Activated T-cell treated with anti-CD3 and anti-CD28 coated beads, Interleukin-2, amount 50 U/mL, for 1 hour (primary cell): ENCODE data around the gene PSMA8.
A peak's percentile ranks its signal among the peaks of the same experiment; 100 is the strongest.
"Not testable (repeated sequence)": the region's sequence is repeated elsewhere in the genome, so short reads cannot be mapped to it uniquely, and the experiment has no call there.

ENCODE experiments used
- DNase-seq: peaks from one replicate; pipeline ENCODE4 v3.0.0-alpha.2; 2020

PSMA8 gene

GRCh38 chr18:26176134-26176533 is 42.5 kb downstream of the PSMA8 start:
- no peak for DNase-seq

GRCh38 chr18:26181343-26181826 is 47.7 kb downstream of the PSMA8 start:
- no peak for DNase-seq

GRCh38 chr18:26183395-26184112 is 49.9 kb downstream of the PSMA8 start:
- no peak for DNase-seq

- DNase-seq, result no peak
These were observed 51.6 kb downstream of the PSMA8 start for GRCh38 chr18:26185267-26185666.

GRCh38 chr18:26190506-26190905 is 56.8 kb downstream of the PSMA8 start:
- peak; percentile 40 for DNase-seq

GRCh38 chr18:26192233-26192632 is 58.6 kb downstream of the PSMA8 start:
- no peak for DNase-seq

GRCh38 chr18:26196605-26197004 is 62.9 kb downstream of the PSMA8 start:
- no peak for DNase-seq

GRCh38 chr18:26202001-26202400 is 68.3 kb downstream of the PSMA8 start:
- DNase-seq, result not testable (repeated sequence)

- no peak for DNase-seq
These were observed 71.6 kb downstream of the PSMA8 start for GRCh38 chr18:26205318-26205717.

GRCh38 chr18:26206488-26206887 is 72.8 kb downstream of the PSMA8 start:
- no peak for DNase-seq

GRCh38 chr18:26207937-26208336 is 74.3 kb downstream of the PSMA8 start:
- DNase-seq, result no peak

GRCh38 chr18:26208977-26209376 is 75.3 kb downstream of the PSMA8 start:
- no peak for DNase-seq

- no peak for DNase-seq
These were observed 76.5 kb downstream of the PSMA8 start for GRCh38 chr18:26210147-26210546.

- peak; percentile 41 for DNase-seq
These were observed 81.7 kb downstream of the PSMA8 start for GRCh38 chr18:26215247-26215970.

- DNase-seq, result no peak
These were observed 91.5 kb downstream of the PSMA8 start for GRCh38 chr18:26225022-26225693.

GRCh38 chr18:26225915-26226228 is 92.2 kb downstream of the PSMA8 start:
- no peak for DNase-seq

- DNase-seq, result peak; percentile 97
These were observed 92.8 kb downstream of the PSMA8 start, which contains the start of gene TAF4B for GRCh38 chr18:26226229-26227050. TAF4B (plus strand) TSS chr18:26226445; CDS start chr18:26226934, 489 bp downstream.

- DNase-seq, result no peak
These were observed 93.5 kb downstream of the PSMA8 start for GRCh38 chr18:26227051-26227670.

- DNase-seq, result no peak
These were observed 95.0 kb downstream of the PSMA8 start for GRCh38 chr18:26228562-26229260.

- no peak for DNase-seq
These were observed 96.8 kb downstream of the PSMA8 start for GRCh38 chr18:26230497-26230896.

GRCh38 chr18:26233208-26233607 is 99.5 kb downstream of the PSMA8 start:
- DNase-seq, result no peak

GRCh38 chr18:26237363-26237762 is 103.7 kb downstream of the PSMA8 start:
- not testable (repeated sequence) for DNase-seq
